Vagina (tissue), 2 donors: ENCODE results near the gene RAB44.

ENCODE experiments used
- POLR2AphosphoS5 ChIP-seq, 2 donors: sonication (generic); formaldehyde crosslinking; IDR thresholded peaks; one replicate each; pipeline ENCODE4 v1.9.0; 2017; ENCODE audit warnings: antibody characterized with exemption in 2 of 2, mild to moderate bottlenecking in 2 of 2, low read depth in 1 of 2; ENCODE audit not compliant: insufficient read depth in 1 of 2
- TF ChIP-seq, protein P1 (sequence below), 3 experiments: fragments of 450-650 bp in 2 of 3; fragments of 200-600 bp in 1 of 3; sonication (generic) in 1 of 3; IDR thresholded peaks; one replicate each; pipeline ENCODE4 v1.5.1; 2017 to 2019; ENCODE audit warnings: antibody characterized with exemption in 3 of 3, mild to moderate bottlenecking in 2 of 3, moderate library complexity in 2 of 3

DNA sequence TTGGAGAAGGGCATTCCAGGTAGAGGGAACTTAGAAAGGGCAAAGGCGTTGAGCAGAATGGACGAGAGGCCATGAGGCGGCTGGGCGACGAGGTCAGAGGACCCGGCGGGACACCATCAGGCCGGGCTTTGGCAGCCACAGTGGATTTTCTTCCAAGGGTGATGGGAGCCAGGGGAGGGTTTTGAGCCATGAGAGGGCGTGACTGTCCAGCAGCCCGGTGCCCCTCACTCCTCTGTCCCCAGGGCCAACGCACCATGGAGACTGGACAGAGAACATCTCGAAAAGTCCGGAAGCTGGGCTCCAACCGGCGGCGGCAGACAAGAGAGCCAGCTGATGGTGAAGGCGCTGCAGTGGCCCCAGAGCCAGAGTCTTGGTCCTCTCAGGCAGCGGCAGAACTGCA lies 6.4 kb downstream of the RAB44 start:
- TF ChIP-seq, protein P1, sequence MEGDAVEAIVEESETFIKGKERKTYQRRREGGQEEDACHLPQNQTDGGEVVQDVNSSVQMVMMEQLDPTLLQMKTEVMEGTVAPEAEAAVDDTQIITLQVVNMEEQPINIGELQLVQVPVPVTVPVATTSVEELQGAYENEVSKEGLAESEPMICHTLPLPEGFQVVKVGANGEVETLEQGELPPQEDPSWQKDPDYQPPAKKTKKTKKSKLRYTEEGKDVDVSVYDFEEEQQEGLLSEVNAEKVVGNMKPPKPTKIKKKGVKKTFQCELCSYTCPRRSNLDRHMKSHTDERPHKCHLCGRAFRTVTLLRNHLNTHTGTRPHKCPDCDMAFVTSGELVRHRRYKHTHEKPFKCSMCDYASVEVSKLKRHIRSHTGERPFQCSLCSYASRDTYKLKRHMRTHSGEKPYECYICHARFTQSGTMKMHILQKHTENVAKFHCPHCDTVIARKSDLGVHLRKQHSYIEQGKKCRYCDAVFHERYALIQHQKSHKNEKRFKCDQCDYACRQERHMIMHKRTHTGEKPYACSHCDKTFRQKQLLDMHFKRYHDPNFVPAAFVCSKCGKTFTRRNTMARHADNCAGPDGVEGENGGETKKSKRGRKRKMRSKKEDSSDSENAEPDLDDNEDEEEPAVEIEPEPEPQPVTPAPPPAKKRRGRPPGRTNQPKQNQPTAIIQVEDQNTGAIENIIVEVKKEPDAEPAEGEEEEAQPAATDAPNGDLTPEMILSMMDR (IDR thresholded peaks at IDR 0.05): no peak
- TF ChIP-seq POLR2AphosphoS5 (IDR thresholded peaks at IDR 0.05; ENCODE audit: insufficient read depth in 1 of 2, low read depth in 1 of 2): no peak
